ENCODE results near the gene DLX1.

Gene DLX1

GRCh38 chr2:172087207-172087779, 2.0 kb downstream of the DLX1 start:
- DNase-seq (ENCODE audit: low read depth, low spot score): no peak

GRCh38 chr2:172087780-172088244, 2.5 kb downstream of the DLX1 start:
- no peak for DNase-seq (ENCODE audit: low read depth, low spot score)

GRCh38 chr2:172088245-172089004, 3.1 kb downstream of the DLX1 start:
- DNase-seq (ENCODE audit: low read depth, low spot score): no peak

GRCh38 chr2:172089005-172089504, 3.7 kb downstream of the DLX1 start:
- DNase-seq (ENCODE audit: low read depth, low spot score): no peak

GRCh38 chr2:172089633-172090032, 4.3 kb downstream of the DLX1 start:
- no peak for DNase-seq (ENCODE audit: low read depth, low spot score)

GRCh38 chr2:172090044-172090961, 5.0 kb downstream of the DLX1 start:
- DNase-seq (ENCODE audit: low read depth, low spot score): no peak

GRCh38 chr2:172091000-172091641, 5.8 kb downstream of the DLX1 start:
- DNase-seq (ENCODE audit: low read depth, low spot score): no peak

- no peak for DNase-seq (ENCODE audit: low read depth, low spot score)
These were observed 6.7 kb downstream of the DLX1 start for GRCh38 chr2:172091761-172092566.

- no peak for DNase-seq (ENCODE audit: low read depth, low spot score)
These were observed 7.6 kb downstream of the DLX1 start for GRCh38 chr2:172092716-172093415.

- DNase-seq (ENCODE audit: low read depth, low spot score): no peak
These were observed 8.3 kb downstream of the DLX1 start for GRCh38 chr2:172093416-172094293.

- DNase-seq (ENCODE audit: low read depth, low spot score): no peak
These were observed 9.2 kb downstream of the DLX1 start for GRCh38 chr2:172094294-172095145.

GRCh38 chr2:172095146-172095904, 10.0 kb downstream of the DLX1 start:
- DNase-seq (ENCODE audit: low read depth, low spot score): no peak

- no peak for DNase-seq (ENCODE audit: low read depth, low spot score)
These were observed 10.8 kb downstream of the DLX1 start for GRCh38 chr2:172095905-172096625.

- no peak for DNase-seq (ENCODE audit: low read depth, low spot score)
These were observed 11.6 kb downstream of the DLX1 start for GRCh38 chr2:172096626-172097547.

GRCh38 chr2:172097557-172098131, 12.3 kb downstream of the DLX1 start:
- no peak for DNase-seq (ENCODE audit: low read depth, low spot score)

All from iPS DF 19.7 (cell line).